Panc1 (cell line): ENCODE data around the gene STXBP5. TPM values are rescaled to one million over a fixed set of nuclear protein-coding genes. Genes with fewer than 3 reads are reported as not detected.
A peak's percentile ranks its signal among the peaks of the same experiment; 100 is the strongest.

ENCODE experiments used
- ATAC-seq: fragments of 200-7000 bp; cut with Tn5 transposase; 2 replicates; pipeline ENCODE4 v1.9.1; 2020; ENCODE audit warnings: mild to moderate bottlenecking, moderate library complexity
- BruUV-seq: library from RNA; stranded (reverse); fragments of 400-500 nt; replicated peaks from 2 replicates; lab custom pipeline; 2021; lab: Mats Ljungman, UMichigan
- CTCF ChIA-PET: fragments of 300-600 bp; sonication (Branson Sonifier 250); formaldehyde crosslinking; loops from one replicate; lab custom pipeline; 2022; ENCODE audit warnings: antibody characterized with exemption; lab: Charles Lee
- POLR2A ChIA-PET: fragments of 300-600 bp; sonication (Branson Sonifier 250); formaldehyde crosslinking; loops from one replicate; lab custom pipeline; 2022; ENCODE audit warnings: antibody characterized with exemption; lab: Charles Lee
- DNase-seq: peaks from one replicate; pipeline ENCODE4 v3.0.0-alpha.2; 2010; ENCODE audit warnings: low read depth, low spot score
- H3K27ac ChIP-seq: 2 replicates; pipeline ENCODE4 v1.5.1; 2011; ENCODE audit warnings: mild to moderate bottlenecking, low read length, inconsistent platforms
- H3K27me3 ChIP-seq: fragments of 200-500 bp; sonication (Bioruptor generic); 2 replicates; pipeline ENCODE4 v1.6.0; 2014; ENCODE audit warnings: low read length, inconsistent platforms; ENCODE audit not compliant: control insufficient read depth, insufficient read depth
- H3K36me3 ChIP-seq: fragments of 200-500 bp; sonication (Bioruptor generic); 2 replicates; pipeline ENCODE4 v1.5.1; 2014; ENCODE audit warnings: inconsistent platforms, mild to moderate bottlenecking, low read length, moderate library complexity; ENCODE audit not compliant: control insufficient read depth, insufficient read depth
- H3K4me1 ChIP-seq: 2 replicates; pipeline ENCODE4 v1.5.1; 2011; ENCODE audit warnings: inconsistent platforms, mild to moderate bottlenecking, low read length, moderate library complexity; ENCODE audit not compliant: control insufficient read depth, insufficient read depth
- H3K4me3 ChIP-seq, 2 experiments: 2 replicates each; pipeline ENCODE4 v1.5.1; 2011 to 2012; ENCODE audit warnings: low read depth in 2 of 2, low read length in 2 of 2, mild to moderate bottlenecking in 2 of 2, inconsistent platforms in 1 of 2, moderate library complexity in 1 of 2
- H3K9me3 ChIP-seq: fragments of 200-500 bp; sonication (Bioruptor generic); 2 replicates; pipeline ENCODE4 v1.5.1; 2014; ENCODE audit warnings: low read depth, mild to moderate bottlenecking, inconsistent platforms, low read length, moderate library complexity; ENCODE audit not compliant: control insufficient read depth, insufficient read depth
- POLR2AphosphoS5 ChIP-seq: IDR thresholded peaks from 2 replicates; pipeline ENCODE4 v1.6.1; 2012; ENCODE audit warnings: mild to moderate bottlenecking, low read depth, low read length, moderate library complexity
- SIN3A ChIP-seq: IDR thresholded peaks from 2 replicates; pipeline ENCODE4 v1.6.1; 2012; ENCODE audit warnings: low read depth, mild to moderate bottlenecking, low read length, moderate library complexity, borderline replicate concordance; ENCODE audit not compliant: insufficient read depth
- TCF7L2 ChIP-seq: IDR thresholded peaks from 2 replicates; pipeline ENCODE4 v1.6.1; 2011; ENCODE audit warnings: mild to moderate bottlenecking, low read depth, low read length, inconsistent platforms
- in situ Hi-C: cut with HindIII; loops from 2 replicates; pipeline ENCODE4 v1.10.0; 2016; ENCODE audit warnings: low sequenced_read_pairs, low pct_unique_long_range_greater_than_20kb
- intact Hi-C: fragments of 100-400 bp; cut with micrococcal nuclease; formaldehyde crosslinking; loops from one replicate; pipeline ENCODE4 v1.10.0; 2022; ENCODE audit not compliant: unreplicated experiment
- total RNA-seq: library from RNA; stranded (reverse); gene quantifications from one replicate; pipeline ENCODE4 v1.2.1, GENCODE V29; 2021; ENCODE audit not compliant: unreplicated experiment
- TF ChIP-seq, protein P1 (sequence below), 2 experiments: IDR thresholded peaks; 2 replicates each; pipeline ENCODE4 v1.6.1; 2011 to 2012; ENCODE audit warnings: low read depth in 2 of 2, control low read depth in 1 of 2, low read length in 1 of 2, mild to moderate bottlenecking in 1 of 2, moderate library complexity in 1 of 2; ENCODE audit not compliant: insufficient read depth in 1 of 2
- TF ChIP-seq, protein P2 (sequence below): fragments of 450-650 bp; IDR thresholded peaks from 2 replicates; pipeline ENCODE4 v1.5.1; 2017; ENCODE audit warnings: mild to moderate bottlenecking

Gene STXBP5
- total RNA-seq, 1 experiment from 2014 or later, result 77.8 TPM

DNA sequence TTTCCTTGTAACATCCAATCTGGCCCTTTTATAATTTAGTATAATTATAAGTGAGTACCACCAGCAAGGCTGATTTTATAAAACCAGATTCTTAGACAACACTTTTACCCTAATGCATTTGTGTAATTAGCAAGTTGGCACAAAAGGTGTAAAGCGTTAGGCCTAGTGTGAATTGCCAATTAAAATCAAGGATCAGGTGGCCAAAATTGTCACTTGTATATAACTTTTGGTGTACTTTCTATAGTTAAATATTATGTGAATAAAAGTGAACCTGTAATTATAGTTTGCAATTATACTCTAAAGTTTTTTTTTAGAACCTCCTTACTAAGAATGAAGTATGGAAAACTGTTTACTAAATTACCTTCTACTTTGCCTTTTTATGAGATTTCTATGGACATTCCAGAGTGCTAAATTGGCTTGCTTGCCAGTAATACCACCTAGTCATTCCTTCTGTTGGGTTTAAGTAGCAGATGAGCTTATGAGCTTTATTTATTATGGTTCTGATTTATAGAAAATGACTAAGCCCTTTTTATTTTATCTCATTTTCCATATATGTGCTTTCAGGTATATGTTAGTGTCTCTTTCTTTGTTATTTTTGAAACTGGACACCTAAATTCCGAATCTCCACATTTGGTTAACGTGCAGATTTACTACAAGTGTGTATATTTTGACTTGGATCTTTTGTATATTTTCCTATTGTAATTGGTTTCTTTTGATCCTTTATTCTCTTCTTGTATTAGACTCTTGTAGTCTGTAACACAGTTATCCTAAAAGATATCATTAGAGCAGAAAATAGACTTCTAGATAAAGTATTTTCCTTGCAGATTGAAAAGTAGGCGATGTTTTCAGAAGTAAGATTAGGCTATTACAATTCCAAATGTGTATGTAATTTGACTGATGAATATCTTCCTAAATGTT, 3.9 kb downstream of the STXBP5 start:
- POLR2A ChIA-PET, result no interaction called here
- no peak for ATAC-seq
- Histone ChIP-seq H3K27ac (peak overlapping the region; percentile 95; the same call in 1 of the 2 replicates), H3K4me3 (peak overlapping the region in 1 of 2 experiments; percentile 92; a peak in 2 of 4 replicates), H3K36me3 (peaks cover 9% of the 10 kb centered on the region; the same call in 1 of the 2 replicates), H3K27me3 (no peaks in the 10 kb centered on the region), H3K9me3 (no peaks in the 10 kb centered on the region), H3K4me1 (peaks cover 34% of the 10 kb centered on the region)
- in situ Hi-C loops (no loop called here), intact Hi-C loops (no loop called here)
- no peak for TF ChIP-seq SIN3A
- BruUV-seq, result no TSS peak
- CTCF ChIA-PET, result no interaction called here
- DNase-seq, result no peak

DNA sequence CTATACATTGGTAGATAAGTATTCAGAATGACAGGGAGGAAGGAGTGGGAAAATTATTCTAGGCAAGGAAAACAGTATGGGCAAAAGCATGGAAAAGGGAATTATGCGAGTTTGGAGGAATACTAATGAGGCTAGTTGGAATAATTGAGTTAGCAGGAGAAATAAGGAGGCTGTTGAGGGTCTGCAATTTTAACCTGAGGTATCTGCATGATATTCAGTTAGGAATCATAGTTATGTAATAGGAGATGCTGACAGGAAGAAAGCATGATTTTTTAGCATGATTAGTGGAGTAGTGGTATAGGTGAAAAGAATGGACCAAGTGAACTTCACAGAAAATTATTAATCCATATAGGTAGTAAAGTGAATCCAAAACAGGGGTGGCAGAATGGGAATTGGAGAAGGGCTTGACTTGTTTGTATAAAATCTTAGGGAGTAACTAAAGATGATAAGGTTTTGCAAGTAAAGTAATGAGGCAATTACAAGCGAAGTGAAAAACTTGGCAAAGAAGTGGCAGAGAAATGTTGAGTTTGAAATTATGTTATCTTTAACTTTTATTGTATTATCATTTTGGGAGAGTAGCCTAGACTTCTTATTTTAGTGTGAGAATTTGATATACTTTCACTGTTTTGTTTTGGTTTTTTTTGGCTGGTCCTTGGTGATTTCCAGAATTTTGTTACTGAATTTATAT, 5.7 kb downstream of the STXBP5 start:
- intact Hi-C loops, result no loop called here
- Histone ChIP-seq H3K4me3 (no peak overlapping the region), H3K9me3 (no peaks in the 10 kb centered on the region), H3K27ac (peak overlapping the region; percentile 36; the same call in 1 of the 2 replicates), H3K36me3 (peaks cover 9% of the 10 kb centered on the region; the same call in 1 of the 2 replicates), H3K27me3 (no peaks in the 10 kb centered on the region), H3K4me1 (peaks cover 38% of the 10 kb centered on the region)
- DNase-seq, result no peak
- TF ChIP-seq TCF7L2 (no peak), POLR2AphosphoS5 (no peak), SIN3A (no peak)
- TF ChIP-seq, protein P1, sequence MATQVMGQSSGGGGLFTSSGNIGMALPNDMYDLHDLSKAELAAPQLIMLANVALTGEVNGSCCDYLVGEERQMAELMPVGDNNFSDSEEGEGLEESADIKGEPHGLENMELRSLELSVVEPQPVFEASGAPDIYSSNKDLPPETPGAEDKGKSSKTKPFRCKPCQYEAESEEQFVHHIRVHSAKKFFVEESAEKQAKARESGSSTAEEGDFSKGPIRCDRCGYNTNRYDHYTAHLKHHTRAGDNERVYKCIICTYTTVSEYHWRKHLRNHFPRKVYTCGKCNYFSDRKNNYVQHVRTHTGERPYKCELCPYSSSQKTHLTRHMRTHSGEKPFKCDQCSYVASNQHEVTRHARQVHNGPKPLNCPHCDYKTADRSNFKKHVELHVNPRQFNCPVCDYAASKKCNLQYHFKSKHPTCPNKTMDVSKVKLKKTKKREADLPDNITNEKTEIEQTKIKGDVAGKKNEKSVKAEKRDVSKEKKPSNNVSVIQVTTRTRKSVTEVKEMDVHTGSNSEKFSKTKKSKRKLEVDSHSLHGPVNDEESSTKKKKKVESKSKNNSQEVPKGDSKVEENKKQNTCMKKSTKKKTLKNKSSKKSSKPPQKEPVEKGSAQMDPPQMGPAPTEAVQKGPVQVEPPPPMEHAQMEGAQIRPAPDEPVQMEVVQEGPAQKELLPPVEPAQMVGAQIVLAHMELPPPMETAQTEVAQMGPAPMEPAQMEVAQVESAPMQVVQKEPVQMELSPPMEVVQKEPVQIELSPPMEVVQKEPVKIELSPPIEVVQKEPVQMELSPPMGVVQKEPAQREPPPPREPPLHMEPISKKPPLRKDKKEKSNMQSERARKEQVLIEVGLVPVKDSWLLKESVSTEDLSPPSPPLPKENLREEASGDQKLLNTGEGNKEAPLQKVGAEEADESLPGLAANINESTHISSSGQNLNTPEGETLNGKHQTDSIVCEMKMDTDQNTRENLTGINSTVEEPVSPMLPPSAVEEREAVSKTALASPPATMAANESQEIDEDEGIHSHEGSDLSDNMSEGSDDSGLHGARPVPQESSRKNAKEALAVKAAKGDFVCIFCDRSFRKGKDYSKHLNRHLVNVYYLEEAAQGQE (IDR thresholded peaks at IDR 0.05; ENCODE audit: insufficient read depth in 1 of 2, low read depth in 2 of 2, low read length in 1 of 2), result no peak
- TF ChIP-seq, protein P2, sequence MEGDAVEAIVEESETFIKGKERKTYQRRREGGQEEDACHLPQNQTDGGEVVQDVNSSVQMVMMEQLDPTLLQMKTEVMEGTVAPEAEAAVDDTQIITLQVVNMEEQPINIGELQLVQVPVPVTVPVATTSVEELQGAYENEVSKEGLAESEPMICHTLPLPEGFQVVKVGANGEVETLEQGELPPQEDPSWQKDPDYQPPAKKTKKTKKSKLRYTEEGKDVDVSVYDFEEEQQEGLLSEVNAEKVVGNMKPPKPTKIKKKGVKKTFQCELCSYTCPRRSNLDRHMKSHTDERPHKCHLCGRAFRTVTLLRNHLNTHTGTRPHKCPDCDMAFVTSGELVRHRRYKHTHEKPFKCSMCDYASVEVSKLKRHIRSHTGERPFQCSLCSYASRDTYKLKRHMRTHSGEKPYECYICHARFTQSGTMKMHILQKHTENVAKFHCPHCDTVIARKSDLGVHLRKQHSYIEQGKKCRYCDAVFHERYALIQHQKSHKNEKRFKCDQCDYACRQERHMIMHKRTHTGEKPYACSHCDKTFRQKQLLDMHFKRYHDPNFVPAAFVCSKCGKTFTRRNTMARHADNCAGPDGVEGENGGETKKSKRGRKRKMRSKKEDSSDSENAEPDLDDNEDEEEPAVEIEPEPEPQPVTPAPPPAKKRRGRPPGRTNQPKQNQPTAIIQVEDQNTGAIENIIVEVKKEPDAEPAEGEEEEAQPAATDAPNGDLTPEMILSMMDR, result no peak
- in situ Hi-C loops, result no loop called here
- no peak for ATAC-seq
- ChIA-PET POLR2A (no interaction called here), CTCF (no interaction called here)
- BruUV-seq, result no TSS peak
